ENCODE measurements around the gene PNPLA3. TPM values are rescaled to one million over a fixed set of nuclear protein-coding genes. Genes with fewer than 3 reads are reported as not detected.
A peak's percentile ranks its signal among the peaks of the same experiment; 100 is the strongest.

PNPLA3 gene
- polyA plus RNA-seq, 4 donors: 0.22 to 4.0 (median 0.53) TPM; not detected in 1

DNA sequence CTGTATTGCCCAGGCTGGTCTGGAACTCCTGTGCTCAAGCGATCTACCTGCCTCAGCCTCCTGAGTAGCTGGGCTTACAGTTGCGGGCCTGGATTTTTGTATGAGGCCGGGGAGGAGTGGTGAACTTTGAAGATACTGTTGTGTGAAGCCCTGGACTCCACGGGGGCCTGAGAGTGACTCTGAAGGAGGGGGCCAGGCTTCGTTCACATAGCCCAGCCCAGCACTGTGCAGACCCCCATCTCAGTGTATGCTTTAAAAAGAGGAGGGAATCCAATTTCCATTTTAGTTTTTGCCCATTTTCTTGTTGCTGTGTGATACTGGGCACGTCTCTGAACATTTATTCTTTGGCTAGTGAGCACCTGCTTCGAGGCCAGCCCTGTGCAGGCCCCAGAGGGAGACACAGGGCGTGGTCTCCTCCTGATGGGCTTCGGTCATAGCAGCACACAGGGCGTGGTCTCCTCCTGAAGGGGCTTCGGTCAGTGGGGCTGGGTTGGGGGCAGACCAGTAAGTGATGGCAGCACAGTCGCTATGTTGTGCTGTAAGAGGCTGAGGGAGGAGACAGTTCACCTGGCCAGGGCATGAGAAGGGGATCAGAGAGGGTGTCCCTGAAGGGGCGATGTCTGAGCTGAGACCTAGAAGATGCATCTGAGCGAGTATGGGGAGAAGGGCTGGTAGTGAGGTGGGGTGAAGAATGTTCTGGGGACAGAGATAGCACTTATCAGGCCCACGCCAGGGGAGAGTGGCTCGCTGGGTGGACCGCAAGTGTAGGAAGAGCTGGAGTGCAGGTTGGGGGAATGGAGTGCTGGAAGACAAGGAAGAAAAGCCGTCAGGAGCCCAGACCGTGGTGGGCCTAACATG, 45.6 kb downstream of the PNPLA3 start:
- FAIRE-seq: no peak
- peaks cover 22 to 60% (median 35%) of the 10 kb centered on the region in 3 donors for H3K36me3 ChIP-seq (ENCODE audit: control insufficient read depth in 3 of 3, insufficient read depth in 2 of 3, low read depth in 1 of 3, low read length in 3 of 3)
- no peak overlapping the region for H3K4me3 ChIP-seq (ENCODE audit: low read depth in 1 of 3, low read length in 3 of 3)

DNA sequence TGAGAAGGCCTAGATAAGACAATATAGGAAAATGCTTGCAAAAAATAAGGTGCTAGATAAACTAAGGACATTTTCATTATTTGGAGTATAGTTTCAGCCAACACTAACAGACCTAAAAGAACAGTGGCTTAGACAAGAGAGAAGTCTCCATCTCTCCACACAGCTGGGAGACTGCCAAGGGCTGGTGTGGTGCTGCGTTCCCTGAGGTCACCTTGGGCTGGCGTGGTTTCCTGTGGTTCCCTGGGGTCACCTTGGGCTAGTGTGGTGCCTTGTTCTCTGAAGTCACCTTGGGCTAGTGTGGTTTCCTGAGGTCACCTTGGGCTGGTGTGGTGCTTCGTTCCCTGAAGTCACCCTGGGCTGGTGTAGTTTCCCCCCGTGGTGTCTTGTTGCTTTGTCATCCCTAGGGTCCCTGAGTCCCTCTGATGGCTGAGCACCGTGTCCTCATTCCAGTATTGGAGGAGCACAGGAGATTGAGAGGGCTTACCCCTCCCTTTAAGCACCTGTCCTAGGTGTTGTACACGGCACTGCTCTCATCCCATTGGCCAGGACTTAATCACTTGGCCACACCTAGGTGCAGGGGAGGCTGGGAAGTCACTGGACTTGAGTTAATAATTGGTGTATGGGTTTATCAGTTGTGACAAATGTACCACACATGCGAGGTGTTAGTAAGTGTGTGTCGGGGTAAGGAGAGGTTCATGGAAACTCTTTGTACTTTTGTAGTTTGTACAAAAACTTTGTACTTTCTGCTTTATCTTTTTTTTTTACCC, 46.6 kb downstream of the PNPLA3 start:
- Histone ChIP-seq H3K36me3 (ENCODE audit: control insufficient read depth in 3 of 3, insufficient read depth in 2 of 3, low read depth in 1 of 3, low read length in 3 of 3) (peaks cover 15 to 60% (median 31%) of the 10 kb centered on the region in 3 donors), H3K4me3 (ENCODE audit: low read depth in 1 of 3, low read length in 3 of 3) (no peak overlapping the region), H3K9me3 (ENCODE audit: control insufficient read depth in 2 of 2, insufficient read depth in 1 of 2, low read depth in 1 of 2, low read length in 1 of 2) (no peaks in the 10 kb centered on the region), H3K4me1 (ENCODE audit: control insufficient read depth in 3 of 3, insufficient read depth in 2 of 3, low read depth in 1 of 3, low read length in 2 of 3) (no peaks in the 10 kb centered on the region), H3K27ac (ENCODE audit: low read depth in 1 of 3, low read length in 2 of 3) (peak overlapping the region; percentile 19 to 39 (median 24)), H3K27me3 (ENCODE audit: control insufficient read depth in 3 of 3, insufficient read depth in 3 of 3, low read length in 3 of 3) (no peaks in the 10 kb centered on the region)
- FAIRE-seq (no peak), DNase-seq (peak; percentile 72 to 95)
- WGBS, 3 donors: 51 to 78% (median 51%) methylated on average over 8 of the region's 8 CpGs

More for the DNA sequence above, 45.6 kb downstream of the PNPLA3 start:
- DNase-seq: no peak
- H3K4me1 ChIP-seq (ENCODE audit: control insufficient read depth in 3 of 3, insufficient read depth in 2 of 3, low read depth in 1 of 3, low read length in 2 of 3): no peaks in the 10 kb centered on the region
- no peaks in the 10 kb centered on the region for H3K9me3 ChIP-seq (ENCODE audit: control insufficient read depth in 2 of 2, insufficient read depth in 1 of 2, low read depth in 1 of 2, low read length in 1 of 2)
- no peak overlapping the region for H3K27ac ChIP-seq (ENCODE audit: low read depth in 1 of 3, low read length in 2 of 3)
- WGBS, 3 donors: 93 to 95% (median 94%) methylated on average over 19 of the region's 19 CpGs
- H3K27me3 ChIP-seq (ENCODE audit: control insufficient read depth in 3 of 3, insufficient read depth in 3 of 3, low read length in 3 of 3): no peaks in the 10 kb centered on the region

GRCh38 chr22:43971112-43971511, 47.5 kb downstream of the PNPLA3 start:
- FAIRE-seq: no peak

DNA sequence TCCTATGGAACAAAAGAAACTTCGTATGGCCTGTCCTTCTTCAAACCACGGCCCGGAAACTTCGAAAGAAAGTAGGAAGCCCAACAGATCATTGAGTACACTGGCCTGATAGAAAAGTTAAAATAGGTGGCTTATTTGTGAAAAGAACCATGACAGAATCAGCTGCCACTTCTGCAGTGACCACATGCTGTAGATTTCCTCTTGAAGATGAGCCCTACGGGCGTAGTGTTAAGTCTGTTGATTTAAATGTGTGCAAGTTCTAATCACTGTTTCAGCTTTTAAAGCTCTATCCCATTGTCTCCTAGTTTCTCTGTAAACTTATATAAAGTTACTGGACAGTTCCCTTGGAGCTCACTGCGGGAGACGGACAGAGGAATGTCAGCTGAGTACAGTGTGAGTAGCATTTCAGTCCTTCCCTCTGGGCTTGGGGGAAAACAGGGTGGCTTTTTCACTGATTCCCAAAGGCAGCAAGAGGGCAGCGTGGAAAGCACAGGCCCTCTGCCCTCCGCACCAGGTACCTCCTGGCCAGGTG, 49.4 kb downstream of the PNPLA3 start:
- 95 to 97% (median 96%) methylated on average over 10 of the region's 10 CpGs for WGBS, 3 donors
- H3K36me3 ChIP-seq (ENCODE audit: control insufficient read depth in 3 of 3, insufficient read depth in 2 of 3, low read depth in 1 of 3, low read length in 3 of 3): peaks cover 27 to 64% (median 34%) of the 10 kb centered on the region in 3 donors
- H3K27ac ChIP-seq (ENCODE audit: low read depth in 1 of 3, low read length in 2 of 3): no peak overlapping the region
- H3K4me3 ChIP-seq (ENCODE audit: low read depth in 1 of 3, low read length in 3 of 3): no peak overlapping the region
- no peaks in the 10 kb centered on the region for H3K9me3 ChIP-seq (ENCODE audit: control insufficient read depth in 2 of 2, insufficient read depth in 1 of 2, low read depth in 1 of 2, low read length in 1 of 2)
- FAIRE-seq: no peak
- no peak for DNase-seq
- no peaks in the 10 kb centered on the region for H3K27me3 ChIP-seq (ENCODE audit: control insufficient read depth in 3 of 3, insufficient read depth in 3 of 3, low read length in 3 of 3)
- no peaks in the 10 kb centered on the region for H3K4me1 ChIP-seq (ENCODE audit: control insufficient read depth in 3 of 3, insufficient read depth in 2 of 3, low read depth in 1 of 3, low read length in 2 of 3)

More at GRCh38 chr22:43971112-43971511, 47.5 kb downstream of the PNPLA3 start:
- DNase-seq: no peak
- WGBS, 3 donors: 91 to 96% (median 92%) methylated on average over 8 of the region's 8 CpGs
- no peaks in the 10 kb centered on the region for H3K27me3 ChIP-seq (ENCODE audit: control insufficient read depth in 3 of 3, insufficient read depth in 3 of 3, low read length in 3 of 3)
- H3K4me3 ChIP-seq (ENCODE audit: low read depth in 1 of 3, low read length in 3 of 3): no peak overlapping the region
- H3K27ac ChIP-seq (ENCODE audit: low read depth in 1 of 3, low read length in 2 of 3): no peak overlapping the region
- H3K36me3 ChIP-seq (ENCODE audit: control insufficient read depth in 3 of 3, insufficient read depth in 2 of 3, low read depth in 1 of 3, low read length in 3 of 3): peaks cover 19 to 60% (median 33%) of the 10 kb centered on the region in 3 donors
- no peaks in the 10 kb centered on the region for H3K4me1 ChIP-seq (ENCODE audit: control insufficient read depth in 3 of 3, insufficient read depth in 2 of 3, low read depth in 1 of 3, low read length in 2 of 3)
- no peaks in the 10 kb centered on the region for H3K9me3 ChIP-seq (ENCODE audit: control insufficient read depth in 2 of 2, insufficient read depth in 1 of 2, low read depth in 1 of 2, low read length in 1 of 2)

GRCh38 chr22:43974028-43974545, 50.5 kb downstream of the PNPLA3 start:
- 94% methylated on average over 19 of the region's 19 CpGs for WGBS, 3 donors
- Histone ChIP-seq H3K36me3 (ENCODE audit: control insufficient read depth in 3 of 3, insufficient read depth in 2 of 3, low read depth in 1 of 3, low read length in 3 of 3) (peaks cover 28 to 65% (median 31%) of the 10 kb centered on the region in 3 donors), H3K9me3 (ENCODE audit: control insufficient read depth in 2 of 2, insufficient read depth in 1 of 2, low read depth in 1 of 2, low read length in 1 of 2) (no peaks in the 10 kb centered on the region), H3K27ac (ENCODE audit: low read depth in 1 of 3, low read length in 2 of 3) (no peak overlapping the region), H3K4me3 (ENCODE audit: low read depth in 1 of 3, low read length in 3 of 3) (no peak overlapping the region), H3K27me3 (ENCODE audit: control insufficient read depth in 3 of 3, insufficient read depth in 3 of 3, low read length in 3 of 3) (no peaks in the 10 kb centered on the region), H3K4me1 (ENCODE audit: control insufficient read depth in 3 of 3, insufficient read depth in 2 of 3, low read depth in 1 of 3, low read length in 2 of 3) (no peaks in the 10 kb centered on the region)
- no peak for FAIRE-seq
- no peak for DNase-seq

GRCh38 chr22:43975041-43975440, 51.4 kb downstream of the PNPLA3 start:
- 73 to 95% (median 90%) methylated on average over 4 of the region's 4 CpGs for WGBS, 3 donors
- Histone ChIP-seq H3K4me3 (ENCODE audit: low read depth in 1 of 3, low read length in 3 of 3) (no peak overlapping the region), H3K27ac (ENCODE audit: low read depth in 1 of 3, low read length in 2 of 3) (no peak overlapping the region), H3K27me3 (ENCODE audit: control insufficient read depth in 3 of 3, insufficient read depth in 3 of 3, low read length in 3 of 3) (no peaks in the 10 kb centered on the region), H3K9me3 (ENCODE audit: control insufficient read depth in 2 of 2, insufficient read depth in 1 of 2, low read depth in 1 of 2, low read length in 1 of 2) (no peaks in the 10 kb centered on the region), H3K36me3 (ENCODE audit: control insufficient read depth in 3 of 3, insufficient read depth in 2 of 3, low read depth in 1 of 3, low read length in 3 of 3) (peaks cover 28 to 68% (median 32%) of the 10 kb centered on the region in 3 donors), H3K4me1 (ENCODE audit: control insufficient read depth in 3 of 3, insufficient read depth in 2 of 3, low read depth in 1 of 3, low read length in 2 of 3) (no peaks in the 10 kb centered on the region)
- DNase-seq (no peak), FAIRE-seq (no peak)

GRCh38 chr22:43976861-43977795, 53.5 kb downstream of the PNPLA3 start:
- no peak overlapping the region for H3K4me3 ChIP-seq (ENCODE audit: low read depth in 1 of 3, low read length in 3 of 3)
- 90 to 91% (median 91%) methylated on average over 19 of the region's 19 CpGs for WGBS, 3 donors
- peaks cover 32 to 73% (median 33%) of the 10 kb centered on the region in 3 donors for H3K36me3 ChIP-seq (ENCODE audit: control insufficient read depth in 3 of 3, insufficient read depth in 2 of 3, low read depth in 1 of 3, low read length in 3 of 3)
- no peaks in the 10 kb centered on the region for H3K9me3 ChIP-seq (ENCODE audit: control insufficient read depth in 2 of 2, insufficient read depth in 1 of 2, low read depth in 1 of 2, low read length in 1 of 2)
- no peak overlapping the region for H3K27ac ChIP-seq (ENCODE audit: low read depth in 1 of 3, low read length in 2 of 3)
- FAIRE-seq (no peak), DNase-seq (no peak)
- no peaks in the 10 kb centered on the region for H3K4me1 ChIP-seq (ENCODE audit: control insufficient read depth in 3 of 3, insufficient read depth in 2 of 3, low read depth in 1 of 3, low read length in 2 of 3)
- no peaks in the 10 kb centered on the region for H3K27me3 ChIP-seq (ENCODE audit: control insufficient read depth in 3 of 3, insufficient read depth in 3 of 3, low read length in 3 of 3)
